ENCODE measurements around the gene COLGALT1.

GRCh38 chr19:17550076-17550667 lies 5.3 kb upstream of the COLGALT1 start:
- TF ChIP-seq RAD21 (CRISPR knock-in tag; conservative IDR thresholded peaks at IDR 0.05 in 1 of 2, IDR thresholded peaks at IDR 0.05 in 1 of 2) (no peak), CTCF (IDR thresholded peaks at IDR 0.05 in 2 of 3, conservative IDR thresholded peaks at IDR 0.05 in 1 of 3; ENCODE audit: insufficient read depth in 2 of 3, low read depth in 1 of 3, low read length in 3 of 3) (no peak), CEBPB (tag; IDR thresholded peaks at IDR 0.05) (no peak), HMG20A (CRISPR knock-in tag; conservative IDR thresholded peaks at IDR 0.05) (no peak)

All from K562 (cell line).